ENCODE results near the gene ZNF774. TPM values are rescaled to one million over a fixed set of nuclear protein-coding genes. Genes with fewer than 3 reads are reported as not detected.

The ZNF774 gene
- total and polyA plus RNA-seq, 2 of the 13 experiments (the other 11 are each of a cell fraction or from before 2014, with no cell fraction given), result 0.59 to 1.4 TPM

DNA sequence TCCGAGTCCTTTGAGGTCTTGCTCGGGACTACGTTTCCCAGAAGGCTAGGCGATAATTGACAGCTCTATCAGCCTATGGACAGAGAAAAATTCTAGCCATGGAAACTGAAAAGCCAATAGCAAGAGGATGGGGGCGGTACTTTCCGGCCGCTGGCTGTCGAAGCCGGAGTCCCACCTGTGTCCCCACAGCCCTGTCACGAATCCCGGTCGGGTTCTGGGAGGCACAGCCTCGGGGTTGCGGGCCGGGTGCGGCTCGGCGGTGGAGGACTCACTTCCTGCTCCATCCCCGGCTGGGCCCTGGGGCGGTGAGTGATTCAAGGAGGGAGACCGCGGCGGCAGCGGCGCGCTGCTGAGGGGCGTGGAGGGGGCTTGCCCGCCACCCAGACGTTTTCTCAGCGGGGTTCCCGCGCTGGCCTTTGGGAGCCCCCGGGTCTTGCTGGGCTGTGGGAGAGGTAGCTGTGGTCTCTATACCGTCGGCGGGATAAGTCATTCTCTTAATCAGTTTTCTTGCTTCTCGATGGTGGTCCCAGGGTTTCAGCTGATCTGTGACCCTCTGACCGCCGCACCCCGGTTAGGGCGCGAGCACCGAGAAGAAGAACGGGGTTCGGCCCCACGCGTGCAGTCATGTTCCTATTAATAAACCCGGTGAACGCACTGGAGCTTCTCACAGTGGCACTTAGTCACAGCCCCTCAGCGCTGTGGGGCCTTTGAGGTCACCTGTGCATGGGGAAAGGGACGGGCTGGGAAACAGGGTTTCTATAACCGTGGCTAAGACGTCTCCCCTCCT is at the start of gene ZNF774 (continued):
- TF ChIP-seq, protein P1, sequence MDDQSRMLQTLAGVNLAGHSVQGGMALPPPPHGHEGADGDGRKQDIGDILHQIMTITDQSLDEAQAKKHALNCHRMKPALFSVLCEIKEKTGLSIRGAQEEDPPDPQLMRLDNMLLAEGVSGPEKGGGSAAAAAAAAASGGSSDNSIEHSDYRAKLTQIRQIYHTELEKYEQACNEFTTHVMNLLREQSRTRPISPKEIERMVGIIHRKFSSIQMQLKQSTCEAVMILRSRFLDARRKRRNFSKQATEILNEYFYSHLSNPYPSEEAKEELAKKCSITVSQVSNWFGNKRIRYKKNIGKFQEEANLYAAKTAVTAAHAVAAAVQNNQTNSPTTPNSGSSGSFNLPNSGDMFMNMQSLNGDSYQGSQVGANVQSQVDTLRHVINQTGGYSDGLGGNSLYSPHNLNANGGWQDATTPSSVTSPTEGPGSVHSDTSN (CRISPR knock-in tag; IDR thresholded peaks at IDR 0.05; ENCODE audit: borderline replicate concordance), result no peak
- TF ChIP-seq ZMAT3 (CRISPR knock-in tag; conservative IDR thresholded peaks at IDR 0.05) (peak; percentile 14; the same call in 1 of the 2 replicates), ZNF850 (CRISPR knock-in tag; conservative IDR thresholded peaks at IDR 0.05) (0 out of 2 replicates have a peak, but pooled peaks have one; percentile 8), ZNF883 (CRISPR knock-in tag; IDR thresholded peaks at IDR 0.05; ENCODE audit: not compliant biosample characterization) (peak; percentile 34), ARNT2 (CRISPR knock-in tag; IDR thresholded peaks at IDR 0.05; ENCODE audit: low read depth) (0 out of 2 replicates have a peak, but pooled peaks have one; percentile 31), ZNF841 (CRISPR knock-in tag; IDR thresholded peaks at IDR 0.05; ENCODE audit: borderline replicate concordance) (no peak), ZNF543 (CRISPR knock-in tag; IDR thresholded peaks at IDR 0.05) (no peak), ZNF20 (CRISPR knock-in tag; IDR thresholded peaks at IDR 0.05) (no peak), ZNF30 (CRISPR knock-in tag; IDR thresholded peaks at IDR 0.05) (no peak), ZNF431 (CRISPR knock-in tag; IDR thresholded peaks at IDR 0.05; ENCODE audit: borderline replicate concordance, low read depth) (no peak), PHF8 (CRISPR knock-in tag; IDR thresholded peaks at IDR 0.05) (peak; percentile 69), HNRNPUL1 (IDR thresholded peaks at IDR 0.05; ENCODE audit: low read depth, low read length) (no peak), ZNF720 (CRISPR knock-in tag; IDR thresholded peaks at IDR 0.05) (no peak), IKZF1 (IDR thresholded peaks at IDR 0.05) (no peak), SP2 (CRISPR knock-in tag; IDR thresholded peaks at IDR 0.05) (peak; percentile 99), RFXAP (CRISPR knock-in tag; IDR thresholded peaks at IDR 0.05; ENCODE audit: borderline replicate concordance) (no peak)
- TF ChIP-seq, protein P2, sequence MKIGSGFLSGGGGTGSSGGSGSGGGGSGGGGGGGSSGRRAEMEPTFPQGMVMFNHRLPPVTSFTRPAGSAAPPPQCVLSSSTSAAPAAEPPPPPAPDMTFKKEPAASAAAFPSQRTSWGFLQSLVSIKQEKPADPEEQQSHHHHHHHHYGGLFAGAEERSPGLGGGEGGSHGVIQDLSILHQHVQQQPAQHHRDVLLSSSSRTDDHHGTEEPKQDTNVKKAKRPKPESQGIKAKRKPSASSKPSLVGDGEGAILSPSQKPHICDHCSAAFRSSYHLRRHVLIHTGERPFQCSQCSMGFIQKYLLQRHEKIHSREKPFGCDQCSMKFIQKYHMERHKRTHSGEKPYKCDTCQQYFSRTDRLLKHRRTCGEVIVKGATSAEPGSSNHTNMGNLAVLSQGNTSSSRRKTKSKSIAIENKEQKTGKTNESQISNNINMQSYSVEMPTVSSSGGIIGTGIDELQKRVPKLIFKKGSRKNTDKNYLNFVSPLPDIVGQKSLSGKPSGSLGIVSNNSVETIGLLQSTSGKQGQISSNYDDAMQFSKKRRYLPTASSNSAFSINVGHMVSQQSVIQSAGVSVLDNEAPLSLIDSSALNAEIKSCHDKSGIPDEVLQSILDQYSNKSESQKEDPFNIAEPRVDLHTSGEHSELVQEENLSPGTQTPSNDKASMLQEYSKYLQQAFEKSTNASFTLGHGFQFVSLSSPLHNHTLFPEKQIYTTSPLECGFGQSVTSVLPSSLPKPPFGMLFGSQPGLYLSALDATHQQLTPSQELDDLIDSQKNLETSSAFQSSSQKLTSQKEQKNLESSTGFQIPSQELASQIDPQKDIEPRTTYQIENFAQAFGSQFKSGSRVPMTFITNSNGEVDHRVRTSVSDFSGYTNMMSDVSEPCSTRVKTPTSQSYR (CRISPR knock-in tag; IDR thresholded peaks at IDR 0.05; ENCODE audit: borderline replicate concordance), result no peak
- TF ChIP-seq, protein P3, sequence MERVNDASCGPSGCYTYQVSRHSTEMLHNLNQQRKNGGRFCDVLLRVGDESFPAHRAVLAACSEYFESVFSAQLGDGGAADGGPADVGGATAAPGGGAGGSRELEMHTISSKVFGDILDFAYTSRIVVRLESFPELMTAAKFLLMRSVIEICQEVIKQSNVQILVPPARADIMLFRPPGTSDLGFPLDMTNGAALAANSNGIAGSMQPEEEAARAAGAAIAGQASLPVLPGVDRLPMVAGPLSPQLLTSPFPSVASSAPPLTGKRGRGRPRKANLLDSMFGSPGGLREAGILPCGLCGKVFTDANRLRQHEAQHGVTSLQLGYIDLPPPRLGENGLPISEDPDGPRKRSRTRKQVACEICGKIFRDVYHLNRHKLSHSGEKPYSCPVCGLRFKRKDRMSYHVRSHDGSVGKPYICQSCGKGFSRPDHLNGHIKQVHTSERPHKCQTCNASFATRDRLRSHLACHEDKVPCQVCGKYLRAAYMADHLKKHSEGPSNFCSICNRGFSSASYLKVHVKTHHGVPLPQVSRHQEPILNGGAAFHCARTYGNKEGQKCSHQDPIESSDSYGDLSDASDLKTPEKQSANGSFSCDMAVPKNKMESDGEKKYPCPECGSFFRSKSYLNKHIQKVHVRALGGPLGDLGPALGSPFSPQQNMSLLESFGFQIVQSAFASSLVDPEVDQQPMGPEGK (CRISPR knock-in tag; IDR thresholded peaks at IDR 0.05), result no peak; the same call in 1 of the 2 replicates
